PC-3 (cell line): ENCODE measurements around the gene PEX5L. TPM values are rescaled to one million over a fixed set of nuclear protein-coding genes. Genes with fewer than 3 reads are reported as not detected.

Experiments used
- ATAC-seq: fragments of 200-7000 bp; cut with Tn5 transposase; 2 replicates; pipeline ENCODE4 v1.9.1; 2020; ENCODE audit warnings: mild to moderate bottlenecking, moderate library complexity
- BruUV-seq: library from RNA; stranded (reverse); fragments of 400-500 nt; replicated peaks from 2 replicates; lab custom pipeline; 2021; lab: Mats Ljungman, UMichigan
- CTCF ChIA-PET: fragments of 300-600 bp; sonication (Branson Sonifier 250); formaldehyde crosslinking; loops from one replicate; lab custom pipeline; 2022; ENCODE audit warnings: antibody characterized with exemption; lab: Charles Lee
- POLR2A ChIA-PET: fragments of 300-600 bp; sonication (Branson Sonifier 250); formaldehyde crosslinking; loops from one replicate; lab custom pipeline; 2022; ENCODE audit warnings: antibody characterized with exemption; ENCODE audit not compliant: unreplicated experiment; lab: Charles Lee
- DNase-seq: peaks from one replicate; pipeline ENCODE4 v3.0.0-alpha.2; 2015
- H2AFZ ChIP-seq: fragments of 300-600 bp; sonication (generic); 2 replicates; pipeline ENCODE4 v1.6.0; 2016; ENCODE audit warnings: antibody characterized with exemption, low read length
- H3F3A ChIP-seq: fragments of 300-600 bp; sonication (generic); one replicate; pipeline ENCODE4 v1.6.0; 2017; ENCODE audit warnings: antibody characterized with exemption, low read length, control low read depth, mild to moderate bottlenecking; ENCODE audit not compliant: unreplicated experiment
- H3K27ac ChIP-seq: fragments of 300-600 bp; sonication (generic); 2 replicates; pipeline ENCODE4 v1.5.1; 2016; ENCODE audit warnings: mild to moderate bottlenecking, low read length
- H3K27me3 ChIP-seq: fragments of 300-600 bp; sonication (generic); 2 replicates; pipeline ENCODE4 v1.6.1; 2016; ENCODE audit warnings: low read length, mixed read lengths
- H3K36me3 ChIP-seq: fragments of 300-600 bp; sonication (generic); 2 replicates; pipeline ENCODE4 v1.6.1; 2016; ENCODE audit warnings: low read depth, mixed run types, low read length, mixed read lengths
- H3K4me1 ChIP-seq: fragments of 300-600 bp; sonication (generic); 2 replicates; pipeline ENCODE4 v1.5.1; 2016; ENCODE audit warnings: low read length; ENCODE audit not compliant: insufficient read depth
- H3K4me2 ChIP-seq: fragments of 300-600 bp; sonication (generic); 2 replicates; pipeline ENCODE4 v1.6.0; 2016; ENCODE audit warnings: low read length
- H3K4me3 ChIP-seq: fragments of 300-600 bp; sonication (generic); 2 replicates; pipeline ENCODE4 v1.5.1; 2016; ENCODE audit warnings: mild to moderate bottlenecking, low read length, mixed read lengths
- H3K79me2 ChIP-seq: fragments of 300-600 bp; sonication (generic); 2 replicates; pipeline ENCODE4 v1.6.1; 2017; ENCODE audit warnings: low read length, mixed read lengths
- H3K9ac ChIP-seq: fragments of 300-600 bp; sonication (generic); 2 replicates; pipeline ENCODE4 v1.6.0; 2016; ENCODE audit warnings: mild to moderate bottlenecking, low read length
- H3K9me2 ChIP-seq: fragments of 300-600 bp; sonication (generic); replicated peaks from 2 replicates; pipeline ENCODE4 v1.6.1; 2016; ENCODE audit warnings: mixed run types, low read length, mixed read lengths
- H3K9me3 ChIP-seq: fragments of 300-600 bp; sonication (generic); 2 replicates; pipeline ENCODE4 v1.6.1; 2016; ENCODE audit warnings: low read length, mixed read lengths
- H4K20me1 ChIP-seq: fragments of 300-600 bp; sonication (generic); 2 replicates; pipeline ENCODE4 v1.6.1; 2016; ENCODE audit warnings: low read length, mixed read lengths
- CTCF ChIP-seq: fragments of 300-600 bp; sonication (generic); conservative IDR thresholded peaks from 2 replicates; pipeline ENCODE4 v1.5.1; 2017; ENCODE audit warnings: antibody characterized with exemption, low read depth, mild to moderate bottlenecking, low read length
- EZH2 ChIP-seq: fragments of 300-600 bp; sonication (generic); IDR thresholded peaks from one replicate; pipeline ENCODE4 v1.6.1; 2017; ENCODE audit warnings: antibody characterized with exemption, mild to moderate bottlenecking, low read length; ENCODE audit not compliant: unreplicated experiment
- EZH2phosphoT487 ChIP-seq: fragments of 300-600 bp; sonication (generic); IDR thresholded peaks from 2 replicates; pipeline ENCODE4 v1.6.1; 2018; ENCODE audit warnings: mild to moderate bottlenecking, antibody characterized with exemption, low read length, borderline replicate concordance
- intact Hi-C: fragments of 100-400 bp; cut with micrococcal nuclease; formaldehyde crosslinking; loops from 2 replicates; pipeline ENCODE4 v1.9.0; 2023
- total RNA-seq: library from RNA; depleted of rRNA; stranded (reverse); fragments of >200 nt; gene quantifications from 2 replicates; pipeline ENCODE4 v1.2.3, GENCODE V29; 2014

Gene PEX5L
- total RNA-seq, 1 experiment from 2014 or later, result 0.69 TPM

DNA sequence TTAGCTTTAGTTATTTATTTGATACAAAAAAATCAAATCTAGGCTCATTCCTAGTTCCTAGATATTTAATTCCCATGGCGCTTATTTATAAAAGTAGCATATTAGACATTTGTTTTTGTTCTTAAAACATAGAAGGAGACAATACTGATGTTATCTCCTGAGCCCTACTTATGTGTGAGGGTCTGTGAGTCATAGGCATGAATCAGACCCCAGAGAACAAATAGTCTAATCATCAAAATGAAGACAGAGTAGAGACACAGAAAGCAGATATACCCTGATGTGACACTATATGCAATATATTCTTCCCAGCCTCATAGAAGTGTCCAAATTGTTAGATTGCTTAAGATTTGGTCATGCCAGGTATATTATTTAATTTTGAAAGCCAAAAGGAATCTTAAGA, 44.9 kb downstream of the PEX5L start:
- Histone ChIP-seq H2AFZ (no peak overlapping the region), H3K27me3 (no peaks in the 10 kb centered on the region), H3K9me2 (no peaks in the 10 kb centered on the region), H4K20me1 (no peaks in the 10 kb centered on the region), H3K27ac (0 out of 2 replicates have a peak overlapping the region, but pooled peaks have one; percentile 11), H3K4me3 (no peak overlapping the region), H3K4me1 (peaks cover 21% of the 10 kb centered on the region), H3F3A (no peaks in the 10 kb centered on the region), H3K79me2 (no peaks in the 10 kb centered on the region), H3K9me3 (no peaks in the 10 kb centered on the region), H3K9ac (no peak overlapping the region), H3K36me3 (no peaks in the 10 kb centered on the region), H3K4me2 (peak overlapping the region; percentile 47)
- intact Hi-C loops, result no loop called here
- ATAC-seq (peak; percentile 81), DNase-seq (peak; percentile 68)
- ChIA-PET POLR2A (interaction anchor here (0.7 kb wide), 1 partner anchor 499 kb away, joined by 4 read pairs; no protein-coding TSS in a partner anchor), CTCF (interaction anchor here (1.0 kb wide), 1 partner anchor 26 kb away, joined by 3 read pairs; no protein-coding TSS in a partner anchor)
- no TSS peak for BruUV-seq
- no peak for TF ChIP-seq CTCF
- TF ChIP-seq EZH2, result no peak
- TF ChIP-seq EZH2phosphoT487, result no peak

GRCh38 chr3:179991104-179991503, 45.6 kb downstream of the PEX5L start:
- POLR2A ChIA-PET, result interaction anchor here (0.7 kb wide), 1 partner anchor 500 kb away, joined by 4 read pairs; no protein-coding TSS in a partner anchor
- DNase-seq (peak; percentile 82), ATAC-seq (peak; percentile 88)
- H3K27me3 ChIP-seq, result no peaks in the 10 kb centered on the region
- BruUV-seq, result no TSS peak
- H3K4me2 ChIP-seq, result peak overlapping the region; percentile 47
- no peak overlapping the region for H3K4me3 ChIP-seq
- H4K20me1 ChIP-seq, result no peaks in the 10 kb centered on the region
- H3K36me3 ChIP-seq, result no peaks in the 10 kb centered on the region
- H3K4me1 ChIP-seq, result peaks cover 21% of the 10 kb centered on the region
- CTCF ChIA-PET, result interaction anchor here (0.5 to 1.0 kb wide), 2 partner anchors 27 to 62 kb away, joined by 3 read pairs; no protein-coding TSS in a partner anchor
- 0 out of 2 replicates have a peak overlapping the region, but pooled peaks have one; percentile 11 for H3K27ac ChIP-seq
- no peaks in the 10 kb centered on the region for H3F3A ChIP-seq
- no peak overlapping the region for H2AFZ ChIP-seq
- H3K79me2 ChIP-seq, result no peaks in the 10 kb centered on the region
- no peaks in the 10 kb centered on the region for H3K9me2 ChIP-seq
- no peak for TF ChIP-seq EZH2
- no peak for TF ChIP-seq CTCF
- no peak for TF ChIP-seq EZH2phosphoT487
- no peaks in the 10 kb centered on the region for H3K9me3 ChIP-seq
- H3K9ac ChIP-seq, result no peak overlapping the region
- intact Hi-C loops, result no loop called here

DNA sequence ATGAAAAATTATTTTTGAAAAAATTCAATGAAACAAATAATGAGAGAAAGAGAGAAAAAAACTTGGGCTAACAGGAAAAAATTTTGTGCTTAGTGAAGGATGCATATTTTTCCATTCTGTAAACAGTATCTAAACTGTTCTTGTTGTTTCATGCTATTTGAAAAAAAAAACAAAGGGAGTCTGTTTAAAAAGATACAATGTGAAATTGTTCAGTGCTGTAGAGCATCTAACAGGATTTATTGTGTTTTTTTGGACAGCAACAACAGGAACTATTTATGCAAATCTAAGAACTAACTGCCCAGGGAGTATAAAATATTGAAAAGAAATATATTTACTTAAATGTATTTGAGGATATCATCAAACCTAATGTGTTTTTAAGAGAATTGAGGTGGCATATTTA, 55.1 kb downstream of the PEX5L start:
- no peaks in the 10 kb centered on the region for H3K79me2 ChIP-seq
- no peaks in the 10 kb centered on the region for H3K9me3 ChIP-seq
- no peaks in the 10 kb centered on the region for H3K4me1 ChIP-seq
- CTCF ChIA-PET, result no interaction called here
- DNase-seq (no peak), ATAC-seq (no peak)
- no peaks in the 10 kb centered on the region for H3K9me2 ChIP-seq
- H2AFZ ChIP-seq, result no peak overlapping the region
- POLR2A ChIA-PET, result no interaction called here
- intact Hi-C loops, result no loop called here
- TF ChIP-seq EZH2phosphoT487 (no peak), EZH2 (no peak), CTCF (no peak)
- no peaks in the 10 kb centered on the region for H4K20me1 ChIP-seq
- no peak overlapping the region for H3K27ac ChIP-seq
- H3K27me3 ChIP-seq, result no peaks in the 10 kb centered on the region
- H3K9ac ChIP-seq, result no peak overlapping the region
- H3K4me3 ChIP-seq, result no peak overlapping the region
- H3K36me3 ChIP-seq, result no peaks in the 10 kb centered on the region
- BruUV-seq, result no TSS peak
- H3F3A ChIP-seq, result no peaks in the 10 kb centered on the region
- no peak overlapping the region for H3K4me2 ChIP-seq
